ENCODE data around the gene ABCC4.
"Not testable (repeated sequence)": the region's sequence is repeated elsewhere in the genome, so short reads cannot be mapped to it uniquely, and the experiment has no call there.

Gene ABCC4

GRCh38 chr13:95226932-95227695, 74.1 kb downstream of the ABCC4 start:
- no peak for DNase-seq

DNA sequence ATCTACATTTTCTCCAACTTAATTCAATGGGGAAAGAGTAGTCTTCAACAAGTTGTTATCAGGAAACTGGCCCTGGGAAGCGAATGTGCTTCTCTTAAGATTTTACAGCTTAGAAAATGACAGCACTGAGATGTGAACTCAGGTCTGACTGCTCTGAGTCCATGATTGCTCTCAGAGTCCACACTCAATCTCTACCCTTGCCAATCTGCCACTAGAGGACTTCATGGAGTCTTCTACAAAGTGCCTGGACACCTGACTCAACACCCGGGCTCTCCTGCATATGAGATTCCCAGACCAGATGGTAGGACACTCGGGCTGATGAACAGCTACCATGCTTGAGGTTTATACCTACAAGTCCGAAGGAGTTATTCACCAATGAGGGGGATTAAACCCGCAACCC, 74.8 kb downstream of the ABCC4 start:
- no peak for DNase-seq

DNA sequence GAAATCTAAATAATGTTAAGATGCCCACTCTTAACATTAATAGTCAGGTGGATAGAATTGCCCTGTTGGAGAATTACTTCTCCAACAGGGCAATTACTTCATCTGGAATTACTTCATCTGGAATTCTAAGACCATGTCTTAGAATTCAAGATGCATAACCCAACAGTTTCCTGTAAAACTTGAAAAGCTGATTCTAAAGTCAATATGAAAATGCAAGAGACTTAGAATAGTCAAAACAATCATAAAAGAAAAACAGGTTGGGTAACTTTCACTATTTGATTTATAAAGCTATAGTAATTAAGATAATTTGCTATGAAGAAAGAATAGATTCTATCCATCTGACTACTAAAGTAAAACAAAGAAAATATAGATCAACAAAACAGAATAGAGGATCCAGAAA, 75.2 kb downstream of the ABCC4 start:
- no peak for DNase-seq

- no peak for DNase-seq
Measured at GRCh38 chr13:95224064-95224463, 77.2 kb downstream of the ABCC4 start.

GRCh38 chr13:95222733-95223018, 78.6 kb downstream of the ABCC4 start:
- no peak for DNase-seq

- DNase-seq: no peak
Measured at GRCh38 chr13:95221971-95222732, 79.1 kb downstream of the ABCC4 start.

- DNase-seq: no peak
Measured at GRCh38 chr13:95220611-95221010, 80.6 kb downstream of the ABCC4 start.

- DNase-seq: no peak
Measured at GRCh38 chr13:95217920-95218830, 83.1 kb downstream of the ABCC4 start.

GRCh38 chr13:95216182-95216581, 85.1 kb downstream of the ABCC4 start:
- DNase-seq: no peak

DNA sequence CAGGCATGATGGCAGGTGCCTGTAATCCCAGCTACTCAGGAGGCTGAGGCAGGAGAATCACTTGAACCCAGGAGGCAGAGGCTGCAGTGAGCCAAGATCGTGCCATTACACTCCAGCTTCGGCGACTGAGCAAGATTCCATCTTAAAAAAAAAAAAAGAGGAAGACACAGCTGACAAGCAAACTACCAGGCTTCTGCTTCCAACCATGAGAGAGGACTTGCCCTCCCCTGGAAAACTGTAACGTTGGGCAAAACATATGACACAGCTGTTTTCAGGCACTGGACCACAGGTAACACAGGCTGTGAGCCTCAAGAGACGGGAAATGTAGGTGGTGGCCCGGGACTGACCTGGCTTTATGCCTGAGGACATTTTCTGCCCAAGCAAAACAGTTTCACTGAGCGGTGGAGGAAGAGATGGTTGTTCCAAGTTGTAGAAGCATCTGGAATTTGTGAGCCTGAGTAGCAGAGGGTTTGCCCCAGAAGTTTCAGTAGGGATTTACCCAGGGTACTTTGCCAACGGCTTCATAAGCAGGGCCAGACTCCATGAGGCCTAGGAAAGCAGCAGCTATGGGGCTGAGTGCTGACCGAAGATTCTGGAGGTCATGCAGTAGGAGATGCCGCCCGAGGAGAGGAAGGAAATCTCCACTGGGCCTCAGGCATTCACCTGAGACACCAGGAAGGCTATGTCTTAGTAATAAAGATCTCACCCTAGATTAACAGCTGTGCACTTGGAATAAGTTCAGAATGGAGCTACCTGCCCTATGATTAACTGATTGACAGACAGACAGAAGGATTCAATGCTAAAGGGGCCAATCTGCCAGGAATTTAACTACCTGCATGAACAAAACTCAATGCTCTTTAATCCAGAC, 88.0 kb downstream of the ABCC4 start:
- DNase-seq: no peak

GRCh38 chr13:95209109-95209508, 92.1 kb downstream of the ABCC4 start:
- DNase-seq: no peak

- no peak for DNase-seq
Measured at GRCh38 chr13:95207769-95208366, 93.4 kb downstream of the ABCC4 start.

DNA sequence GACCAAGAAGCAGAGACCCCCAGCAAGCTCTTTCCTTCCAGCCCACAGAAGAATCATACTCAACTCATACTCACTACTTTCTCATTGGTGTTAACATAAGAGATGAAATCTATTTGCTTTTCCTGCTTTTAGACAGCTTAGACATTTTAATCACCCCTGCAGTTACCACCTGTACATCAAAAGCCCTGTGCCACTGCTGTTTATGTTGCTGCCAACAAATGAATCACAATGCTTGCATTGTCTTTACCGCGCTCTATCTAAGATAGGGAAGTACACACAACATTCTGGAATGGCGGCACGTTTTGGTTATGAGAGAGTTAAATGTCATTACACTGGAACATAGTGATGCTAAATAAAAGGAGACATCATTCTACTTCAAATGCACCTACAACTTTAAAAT, 95.1 kb downstream of the ABCC4 start:
- DNase-seq: no peak

- DNase-seq: no peak
Measured at GRCh38 chr13:95204231-95204765, 97.0 kb downstream of the ABCC4 start.

GRCh38 chr13:95201814-95202651, 99.2 kb downstream of the ABCC4 start:
- DNase-seq: no peak

- DNase-seq: not testable (repeated sequence)
Measured at GRCh38 chr13:95200386-95200957, 100.8 kb downstream of the ABCC4 start.

- DNase-seq: no peak
Measured at GRCh38 chr13:95199896-95200295, 101.4 kb downstream of the ABCC4 start.

DNA sequence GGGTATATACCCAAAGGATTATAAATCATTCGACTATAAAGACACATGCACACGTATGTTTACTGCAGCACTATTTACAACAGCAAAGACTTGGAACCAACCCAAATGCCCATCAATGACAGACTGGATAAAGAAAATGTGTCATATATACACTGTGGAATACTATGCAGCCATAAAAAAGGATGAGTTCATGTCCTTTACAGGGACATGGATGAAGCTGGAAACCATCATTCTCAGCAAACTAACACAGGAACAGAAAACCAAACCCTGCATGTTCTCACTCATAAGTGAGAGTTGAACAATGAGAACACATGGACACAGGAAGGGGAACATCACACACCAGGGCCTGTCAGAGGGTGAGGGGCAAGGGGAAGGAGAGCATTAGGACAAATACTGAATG, 102.6 kb downstream of the ABCC4 start:
- not testable (repeated sequence) for DNase-seq

GRCh38 chr13:95197548-95197947, 103.7 kb downstream of the ABCC4 start:
- DNase-seq: no peak

- DNase-seq: no peak
Measured at GRCh38 chr13:95195146-95195545, 106.1 kb downstream of the ABCC4 start.

Data from CD4-positive, alpha-beta T cell treated with Interleukin-6 for 4 hours (primary cell).